NB4 (cell line): ENCODE results near the gene CCL23.

Experiments used
- MYC ChIP-seq: IDR thresholded peaks from 2 replicates; pipeline ENCODE4 v1.6.1; 2011; ENCODE audit warnings: low read depth, low read length
- POLR2A ChIP-seq: IDR thresholded peaks from 2 replicates; pipeline ENCODE4 v1.6.1; 2011; ENCODE audit warnings: mild to moderate bottlenecking; ENCODE audit not compliant: insufficient read length; ENCODE audit errors: extremely low read depth
- TF ChIP-seq, protein P1 (sequence below): IDR thresholded peaks from one replicate; pipeline ENCODE4 v1.5.1; 2012; ENCODE audit warnings: low read depth, low read length
- TF ChIP-seq, protein P2 (sequence below): IDR thresholded peaks from 2 replicates; pipeline ENCODE4 v1.6.1; 2011; ENCODE audit warnings: low read depth, low read length

DNA sequence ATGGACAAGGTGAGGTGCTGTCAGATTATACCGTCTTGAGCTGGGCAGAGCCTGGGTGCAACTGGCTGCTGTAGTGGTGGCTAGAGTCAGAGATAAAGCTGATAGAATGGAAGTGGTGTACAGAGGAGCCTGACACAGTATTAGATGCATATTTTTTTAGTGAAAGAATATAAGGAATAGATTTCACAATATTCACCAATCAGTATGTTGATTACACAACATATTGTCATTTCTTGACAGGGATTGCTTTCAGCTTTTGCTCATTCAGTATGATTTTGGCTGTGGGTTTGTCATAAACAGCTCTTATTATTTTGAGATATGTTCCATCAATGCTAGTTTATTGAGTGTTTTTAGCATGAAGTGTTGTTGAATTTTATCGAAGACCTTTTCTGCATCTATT is 1.7 kb upstream of the CCL23 start:
- TF ChIP-seq, protein P1, sequence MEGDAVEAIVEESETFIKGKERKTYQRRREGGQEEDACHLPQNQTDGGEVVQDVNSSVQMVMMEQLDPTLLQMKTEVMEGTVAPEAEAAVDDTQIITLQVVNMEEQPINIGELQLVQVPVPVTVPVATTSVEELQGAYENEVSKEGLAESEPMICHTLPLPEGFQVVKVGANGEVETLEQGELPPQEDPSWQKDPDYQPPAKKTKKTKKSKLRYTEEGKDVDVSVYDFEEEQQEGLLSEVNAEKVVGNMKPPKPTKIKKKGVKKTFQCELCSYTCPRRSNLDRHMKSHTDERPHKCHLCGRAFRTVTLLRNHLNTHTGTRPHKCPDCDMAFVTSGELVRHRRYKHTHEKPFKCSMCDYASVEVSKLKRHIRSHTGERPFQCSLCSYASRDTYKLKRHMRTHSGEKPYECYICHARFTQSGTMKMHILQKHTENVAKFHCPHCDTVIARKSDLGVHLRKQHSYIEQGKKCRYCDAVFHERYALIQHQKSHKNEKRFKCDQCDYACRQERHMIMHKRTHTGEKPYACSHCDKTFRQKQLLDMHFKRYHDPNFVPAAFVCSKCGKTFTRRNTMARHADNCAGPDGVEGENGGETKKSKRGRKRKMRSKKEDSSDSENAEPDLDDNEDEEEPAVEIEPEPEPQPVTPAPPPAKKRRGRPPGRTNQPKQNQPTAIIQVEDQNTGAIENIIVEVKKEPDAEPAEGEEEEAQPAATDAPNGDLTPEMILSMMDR, result no peak
- no peak for TF ChIP-seq POLR2A
- TF ChIP-seq, protein P2, sequence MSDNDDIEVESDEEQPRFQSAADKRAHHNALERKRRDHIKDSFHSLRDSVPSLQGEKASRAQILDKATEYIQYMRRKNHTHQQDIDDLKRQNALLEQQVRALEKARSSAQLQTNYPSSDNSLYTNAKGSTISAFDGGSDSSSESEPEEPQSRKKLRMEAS, result no peak
- no peak for TF ChIP-seq MYC
